Fibroblast of peridontal ligament (primary cell): Measurements from ENCODE around the gene STEAP1B.
A peak's percentile ranks its signal among the peaks of the same experiment; 100 is the strongest.
"Not testable (repeated sequence)": the region's sequence is repeated elsewhere in the genome, so short reads cannot be mapped to it uniquely, and the experiment has no call there.

Experiments
- DNase-seq: peaks from one replicate; pipeline ENCODE4 v3.0.0-alpha.2; 2010; ENCODE audit errors: extremely low read depth

Gene STEAP1B

GRCh38 chr7:22496912-22497311, 3.1 kb downstream of the STEAP1B start:
- peak; percentile 90 for DNase-seq

GRCh38 chr7:22496296-22496888, 3.6 kb downstream of the STEAP1B start:
- peak; percentile 51 for DNase-seq

DNA sequence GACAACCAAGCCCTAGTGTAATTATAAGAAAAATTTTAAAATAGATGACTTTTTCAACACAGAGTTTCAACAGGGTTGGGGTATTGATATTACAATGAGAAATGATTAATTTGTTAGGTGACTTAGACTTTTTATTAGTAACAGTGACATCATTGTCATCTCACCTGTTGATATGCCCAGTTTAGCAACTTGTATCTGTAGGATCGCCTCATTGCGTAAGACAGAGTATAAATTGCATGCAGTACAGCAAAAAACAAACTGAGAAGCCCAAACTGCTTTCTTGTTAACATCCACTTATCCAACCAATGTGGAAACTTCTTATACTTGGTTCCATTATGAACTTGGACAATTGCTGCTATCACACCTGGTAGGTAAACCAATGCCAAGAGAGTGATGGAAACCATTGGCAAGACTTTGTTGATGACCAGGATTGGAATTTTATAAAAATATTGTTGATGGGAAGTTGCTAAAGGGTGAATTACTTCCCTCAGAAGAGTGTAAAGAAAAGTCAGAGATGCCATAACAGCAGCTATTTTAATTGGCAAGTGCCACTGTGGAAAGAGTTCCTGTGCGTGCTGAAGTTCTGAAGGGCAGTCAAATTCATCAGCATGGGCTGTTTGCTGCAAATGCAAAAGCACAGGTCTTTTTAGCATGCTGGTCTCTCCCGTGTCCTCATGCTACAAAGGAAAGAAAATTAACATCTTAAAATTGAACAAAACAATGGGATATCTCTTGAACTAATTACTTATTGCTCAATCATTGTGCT, 6.6 kb downstream of the STEAP1B start:
- DNase-seq = not testable (repeated sequence)

GRCh38 chr7:22488643-22489462, 11.1 kb downstream of the STEAP1B start:
- DNase-seq = peak; percentile 89

GRCh38 chr7:22487978-22488642, 11.9 kb downstream of the STEAP1B start:
- no peak for DNase-seq

- DNase-seq = no peak
These were observed 13.4 kb downstream of the STEAP1B start for GRCh38 chr7:22486597-22486996.

DNA sequence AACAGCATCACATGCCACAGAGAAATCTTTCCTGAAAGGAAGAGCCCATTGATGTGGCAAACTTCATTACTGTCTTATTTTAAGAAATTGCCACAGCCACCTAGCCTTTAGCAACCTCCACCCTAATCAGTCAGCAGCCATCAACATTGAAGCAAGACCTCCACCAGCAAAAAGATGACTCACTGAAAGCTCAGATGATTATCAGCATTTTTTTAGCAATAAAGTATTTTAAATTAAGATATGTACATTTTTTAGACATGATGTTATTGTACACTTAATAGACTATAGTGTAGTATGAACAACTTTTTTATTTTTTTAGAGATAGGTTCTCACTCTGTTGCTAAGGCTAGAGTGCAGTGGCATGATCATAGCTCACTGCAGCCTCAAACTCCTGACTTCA, 14.8 kb downstream of the STEAP1B start:
- peak; percentile 23 for DNase-seq

DNA sequence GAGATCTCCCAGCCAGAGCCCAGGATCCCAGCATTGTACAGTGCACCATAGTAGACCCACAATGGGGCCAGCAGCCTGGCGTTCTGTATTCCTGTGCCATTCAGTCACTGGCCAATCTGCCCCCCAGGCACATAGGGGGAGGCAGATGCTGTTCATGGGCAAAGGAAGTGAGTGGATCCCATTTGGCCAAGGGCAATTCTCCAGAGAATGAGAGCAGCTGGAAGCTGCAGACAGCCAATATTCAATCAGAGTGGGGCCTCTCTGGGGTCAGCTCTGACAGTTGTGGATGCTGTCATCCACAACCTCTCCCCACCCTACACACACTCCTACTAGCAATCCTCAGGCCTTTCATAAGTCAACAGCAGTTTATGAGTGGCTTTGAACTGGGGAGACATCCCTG, 17.5 kb downstream of the STEAP1B start:
- DNase-seq = peak; percentile 31

GRCh38 chr7:22481726-22482125, 18.3 kb downstream of the STEAP1B start:
- DNase-seq = peak; percentile 60

GRCh38 chr7:22480523-22481075, 19.4 kb downstream of the STEAP1B start:
- no peak for DNase-seq

- DNase-seq = no peak
These were observed 22.0 kb downstream of the STEAP1B start for GRCh38 chr7:22477876-22478450.

DNA sequence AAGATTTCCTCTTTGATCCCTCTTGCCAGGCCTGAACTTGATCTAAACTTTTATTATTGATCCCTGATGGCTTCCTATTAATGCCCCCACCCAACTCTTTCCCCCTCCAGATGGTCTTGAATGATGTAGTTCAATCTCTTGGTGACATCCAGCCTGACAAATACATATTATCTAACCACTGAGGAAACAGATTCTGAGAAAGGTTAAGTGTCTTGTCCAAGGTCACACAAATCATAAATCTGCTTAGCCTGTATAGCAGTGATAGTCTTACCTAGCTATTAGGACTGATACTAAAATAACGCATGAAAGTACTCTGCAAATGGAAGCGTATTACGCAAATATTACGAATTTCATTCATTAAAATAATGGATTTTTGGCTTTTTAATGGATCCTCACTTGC, 22.7 kb downstream of the STEAP1B start:
- no peak for DNase-seq

DNA sequence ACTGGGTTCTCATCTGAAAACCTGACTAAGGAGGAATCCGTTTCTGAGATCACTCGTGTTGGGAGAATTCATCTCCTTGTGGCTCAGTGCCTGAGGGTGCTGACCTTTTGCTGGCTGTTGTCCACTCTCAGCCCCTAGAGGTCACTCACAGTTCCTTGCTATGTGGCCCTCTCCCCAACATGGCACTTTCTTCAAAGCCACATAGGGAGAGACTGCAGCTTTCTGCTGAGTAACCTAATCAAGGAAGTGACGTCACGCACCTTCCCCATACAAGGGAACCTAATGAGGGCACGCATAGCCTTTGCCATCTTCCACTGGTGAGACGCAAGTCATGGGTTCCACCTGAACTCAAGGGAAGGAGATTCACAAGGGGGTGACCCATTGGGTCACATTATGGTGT, 23.2 kb downstream of the STEAP1B start:
- no peak for DNase-seq

DNA sequence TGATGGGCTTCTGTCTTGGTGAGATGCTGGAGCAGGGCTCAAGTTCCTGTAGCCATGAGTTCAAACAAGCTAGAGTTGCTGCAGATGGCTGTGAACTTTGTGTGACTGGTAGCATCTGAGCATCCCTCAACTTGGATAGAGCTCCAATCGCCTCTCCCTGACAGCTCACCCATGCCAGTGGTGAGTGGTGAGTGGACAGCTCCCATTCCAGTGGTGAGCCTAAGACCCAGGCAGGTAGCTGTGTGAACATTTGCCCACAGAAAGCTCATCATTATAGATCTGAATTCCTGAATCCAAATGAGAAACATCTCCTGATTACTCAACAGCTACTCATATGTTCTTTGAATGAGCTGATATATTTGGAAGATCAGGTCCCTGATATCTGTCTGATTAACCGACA, 25.3 kb downstream of the STEAP1B start:
- no peak for DNase-seq

DNA sequence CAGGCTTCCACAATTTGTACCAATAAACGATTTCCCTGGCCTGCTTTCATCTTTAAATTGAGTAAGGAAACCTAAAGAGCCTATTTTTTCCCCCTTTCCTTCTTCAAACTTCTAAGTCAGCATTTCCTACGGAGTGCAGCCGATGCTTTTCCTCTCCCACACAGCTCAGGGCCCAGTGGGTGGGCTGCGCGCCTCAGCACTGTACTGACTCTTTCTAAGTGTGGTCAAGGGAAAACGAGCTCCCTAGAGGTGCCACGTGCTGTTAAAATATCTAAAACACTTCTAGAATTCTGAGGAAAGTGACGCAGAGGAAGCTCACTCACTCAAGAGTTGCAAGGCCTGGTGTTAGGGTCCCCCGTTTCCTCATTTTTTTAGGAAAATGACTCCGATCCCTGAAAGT, 29.0 kb downstream of the STEAP1B start:
- DNase-seq = no peak

GRCh38 chr7:22469371-22470143, 30.4 kb downstream of the STEAP1B start:
- no peak for DNase-seq

DNA sequence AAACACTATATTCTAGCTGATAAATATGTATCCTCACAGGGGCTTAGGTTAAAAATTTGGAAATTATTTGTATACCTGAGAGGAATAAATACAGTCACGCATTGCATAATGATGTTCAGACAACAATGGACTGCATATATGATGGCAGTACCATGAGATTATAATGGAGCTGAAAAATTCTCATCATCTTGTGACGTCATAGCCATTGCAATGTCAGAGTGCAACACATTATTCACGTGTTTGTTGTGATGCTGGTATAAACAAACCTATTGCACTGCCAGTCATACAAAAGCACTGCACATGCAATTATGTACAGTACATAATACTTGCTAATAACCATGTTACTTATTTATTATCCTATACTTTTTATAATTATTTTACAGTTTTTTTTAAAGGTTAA, 31.4 kb downstream of the STEAP1B start:
- DNase-seq = no peak

DNA sequence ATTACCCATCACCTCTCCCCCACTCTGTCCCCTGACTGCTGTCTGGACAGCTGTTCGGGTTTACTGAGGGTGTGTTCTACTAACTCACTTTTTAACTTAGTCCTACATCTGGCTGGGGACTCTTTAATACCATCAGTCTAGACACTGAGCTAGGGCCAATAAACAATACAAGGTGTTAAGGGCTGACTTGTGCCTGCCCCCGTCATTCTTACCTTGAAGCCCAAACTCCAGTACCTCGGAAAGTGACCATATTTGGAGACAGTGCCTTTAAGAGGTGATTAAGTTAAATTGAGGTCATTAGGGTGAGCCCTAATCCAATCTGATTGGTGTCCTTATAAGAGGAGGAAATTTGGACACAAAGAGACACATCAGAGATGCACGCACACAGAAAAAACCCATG, 35.7 kb downstream of the STEAP1B start:
- no peak for DNase-seq

DNA sequence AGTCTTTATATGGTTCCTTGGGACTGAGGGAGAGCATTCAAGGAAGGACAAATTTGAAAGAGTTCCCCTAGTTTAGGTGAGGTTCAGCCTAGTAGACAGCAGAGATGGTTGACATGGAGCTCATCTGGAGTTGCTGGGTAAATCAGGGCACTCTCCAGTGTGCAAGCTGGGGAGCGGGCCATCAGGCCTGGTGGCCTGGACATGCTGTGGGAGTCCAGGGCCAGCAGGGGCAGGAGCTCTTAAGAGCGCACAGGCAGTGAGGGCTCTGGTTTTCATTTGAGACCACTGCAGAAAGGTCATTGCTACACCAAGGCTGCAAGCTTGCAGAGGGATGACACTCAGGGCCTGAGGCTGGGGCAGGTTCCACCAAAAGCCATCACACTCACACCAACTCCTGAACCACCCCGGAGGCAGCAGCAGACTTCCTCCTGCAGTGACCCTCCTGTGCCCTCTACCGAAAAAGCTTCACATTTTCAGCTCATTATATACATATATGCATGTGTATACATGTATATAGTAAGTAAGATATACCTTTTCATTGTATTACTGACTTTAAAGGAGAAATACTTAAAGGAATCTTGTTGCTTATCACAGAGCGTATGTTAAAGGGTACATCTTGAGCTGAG, 39.5 kb downstream of the STEAP1B start:
- DNase-seq = no peak

DNA sequence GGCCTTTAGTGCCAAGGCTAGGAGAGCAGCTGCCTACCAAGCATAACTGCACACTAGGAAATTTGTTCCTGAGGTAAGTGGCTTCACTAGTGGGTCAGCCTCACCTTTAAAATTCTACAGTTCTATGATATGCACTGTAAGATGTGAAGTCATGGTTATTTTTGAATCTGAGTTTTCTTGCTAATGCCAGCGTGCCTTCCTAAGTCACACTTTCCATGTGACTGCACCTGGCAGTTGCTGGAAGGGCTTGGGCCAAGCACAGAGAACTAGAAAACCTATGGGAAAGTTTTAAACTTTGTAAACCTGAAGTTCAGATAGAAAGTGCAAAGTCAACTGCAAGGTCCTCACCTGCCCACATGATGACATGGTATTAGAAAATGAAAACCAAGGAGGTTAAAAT, 42.5 kb downstream of the STEAP1B start:
- no peak for DNase-seq
